HG02763 (cell line): Measurements from ENCODE around the gene IL20RA.
"Not testable (repeated sequence)": the region's sequence is repeated elsewhere in the genome, so short reads cannot be mapped to it uniquely, and the experiment has no call there.

Experiments used
- ATAC-seq: cut with Tn5 transposase; IDR thresholded peaks from one replicate; pipeline ENCODE4 v1.9.1; 2021; ENCODE audit warnings: mild to moderate bottlenecking, moderate library complexity; ENCODE audit not compliant: unreplicated experiment

Gene IL20RA

DNA sequence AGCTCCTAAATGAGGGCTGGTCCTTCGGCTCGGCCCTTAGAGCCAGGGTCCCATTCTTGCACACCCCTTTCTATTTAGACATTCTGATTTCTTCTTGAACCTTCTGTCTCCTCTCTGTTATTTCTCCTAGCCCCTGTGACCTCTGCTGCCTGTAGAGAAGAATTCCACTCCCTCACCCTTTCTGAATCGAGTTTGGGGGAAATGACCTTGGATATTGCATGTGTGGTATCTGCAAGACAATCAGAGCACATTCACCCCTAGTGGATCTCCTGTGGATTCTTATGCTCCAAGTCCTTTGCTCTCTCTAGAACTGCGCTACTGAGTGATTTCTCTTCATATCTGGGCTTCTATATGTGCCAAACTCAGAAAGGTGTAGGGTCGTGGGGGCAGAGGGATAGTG lies 67.7 kb downstream of the IL20RA start:
- ATAC-seq, result no peak

DNA sequence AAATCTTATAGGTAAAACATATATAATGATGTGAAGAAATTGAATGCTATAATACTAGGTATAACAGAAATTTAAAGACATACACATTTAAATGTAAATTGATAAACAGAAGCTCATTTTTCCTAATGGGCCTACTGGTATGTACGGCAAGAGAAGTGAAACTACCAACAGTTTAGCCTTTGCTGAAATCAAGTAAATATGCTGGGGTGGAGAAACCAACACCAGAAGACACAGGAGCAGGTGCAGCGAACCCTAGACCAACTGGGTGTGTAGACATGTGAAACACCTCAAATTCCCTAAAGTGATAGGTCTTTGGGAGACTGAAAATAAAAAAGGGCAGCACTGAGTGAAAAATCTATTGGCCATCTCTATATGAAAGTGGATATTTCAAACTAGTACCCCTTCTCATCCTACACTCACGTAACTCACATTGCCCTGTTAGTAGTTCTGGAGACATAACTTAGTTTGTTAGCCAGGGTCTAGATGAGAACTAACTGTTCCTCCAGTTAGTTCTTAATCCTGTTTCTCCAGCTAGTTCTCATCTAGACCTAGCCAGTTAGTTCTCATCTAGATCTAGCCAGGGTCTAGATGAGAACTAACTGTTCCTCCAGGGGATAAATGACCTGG lies 69.6 kb downstream of the IL20RA start:
- no peak for ATAC-seq

DNA sequence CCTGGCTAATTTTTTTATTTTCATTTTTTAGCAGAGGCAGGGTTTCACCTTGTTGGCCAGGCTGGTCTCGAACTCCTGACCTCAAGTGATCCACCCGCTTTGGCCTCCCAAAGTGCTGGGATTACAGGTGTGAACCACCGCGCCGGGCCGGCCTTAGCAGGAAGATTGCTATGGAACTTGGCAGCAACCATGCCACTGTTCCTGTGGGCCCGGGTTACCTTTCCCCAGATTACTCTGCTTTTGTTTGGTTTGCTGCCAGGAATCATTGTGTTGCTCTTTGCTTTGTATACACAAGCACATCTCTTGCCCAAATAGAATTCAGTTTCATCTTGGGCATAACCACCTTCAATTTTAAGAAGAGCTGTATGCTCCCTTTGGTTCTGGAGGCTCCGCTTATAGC lies 71.0 kb downstream of the IL20RA start:
- ATAC-seq, result not testable (repeated sequence)

DNA sequence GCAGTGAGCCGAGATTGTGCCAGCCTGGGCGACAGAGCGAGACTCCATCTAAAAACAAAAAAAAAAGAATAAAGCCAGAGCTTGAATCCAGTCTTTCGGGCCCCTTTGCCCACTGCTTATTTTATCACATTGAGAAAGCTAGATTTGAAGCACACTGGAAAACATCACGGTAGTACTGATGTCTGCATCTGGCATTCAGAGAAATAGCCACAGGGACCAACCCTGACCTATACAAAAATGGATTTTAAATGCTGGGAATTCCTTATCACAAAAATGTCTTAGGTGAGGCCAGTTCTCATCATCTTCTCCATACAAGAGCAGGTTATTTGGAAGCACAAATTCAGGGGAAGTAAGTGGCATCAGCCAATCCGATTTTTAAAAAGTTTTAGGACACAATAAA lies 73.2 kb downstream of the IL20RA start:
- ATAC-seq, result no peak

DNA sequence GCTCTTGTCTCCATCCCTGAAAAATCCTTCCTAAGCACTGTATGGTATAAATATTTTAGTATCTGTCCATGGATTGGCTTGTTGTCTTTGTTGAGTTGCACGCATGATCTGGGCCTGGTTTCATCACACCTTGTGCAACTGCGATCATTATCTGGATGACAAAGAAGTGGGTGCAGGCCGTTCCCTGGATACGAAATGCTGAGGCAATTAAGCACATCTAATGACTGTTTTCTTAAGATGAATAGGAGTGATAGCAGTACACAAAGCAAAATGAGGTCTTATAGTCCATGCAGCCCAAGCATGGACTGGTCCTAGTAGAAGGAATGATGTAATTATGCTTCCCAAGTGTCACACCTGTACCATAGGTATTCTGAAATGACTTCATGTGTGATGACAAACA lies 74.8 kb downstream of the IL20RA start:
- ATAC-seq, result no peak

DNA sequence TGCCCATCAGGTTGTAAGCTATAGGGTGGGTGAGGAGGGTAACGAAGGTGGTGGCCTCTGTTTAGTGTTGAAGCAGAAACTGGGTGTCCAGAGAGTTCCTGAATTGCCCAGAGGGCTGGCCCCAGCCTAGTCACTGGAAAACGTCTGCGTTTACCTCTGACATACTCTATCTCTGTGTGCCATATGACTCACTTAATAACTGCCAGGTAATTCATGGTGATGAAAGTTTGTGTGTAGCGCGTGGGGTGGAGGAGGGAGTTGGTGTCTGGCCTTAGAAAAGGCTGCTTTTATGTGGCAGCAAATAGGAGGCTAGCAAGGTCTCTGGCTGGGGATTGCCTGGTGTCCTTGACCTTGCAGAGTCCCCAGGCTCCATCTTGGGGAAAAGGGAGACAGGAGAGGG lies 75.3 kb downstream of the IL20RA start:
- no peak for ATAC-seq

DNA sequence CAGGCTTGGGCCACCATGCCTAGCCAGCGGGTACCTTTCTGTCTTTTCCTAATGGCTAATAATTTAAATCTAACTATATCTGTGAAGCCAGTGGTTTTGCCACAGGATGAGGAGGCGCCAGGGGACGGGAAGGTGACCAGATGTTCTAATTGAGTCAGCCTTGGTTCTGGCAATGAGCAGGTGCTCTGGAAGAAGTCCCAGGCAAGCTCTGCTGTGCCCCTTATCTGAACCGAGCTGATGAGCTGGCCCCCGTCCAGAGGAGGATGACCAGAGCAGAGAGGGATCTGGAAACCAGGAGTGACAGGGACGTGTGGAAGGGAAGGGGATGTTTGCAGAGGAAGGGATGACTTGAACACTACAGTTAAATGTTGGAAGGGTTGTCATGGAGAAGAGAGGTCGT lies 75.9 kb downstream of the IL20RA start:
- ATAC-seq, result no peak

DNA sequence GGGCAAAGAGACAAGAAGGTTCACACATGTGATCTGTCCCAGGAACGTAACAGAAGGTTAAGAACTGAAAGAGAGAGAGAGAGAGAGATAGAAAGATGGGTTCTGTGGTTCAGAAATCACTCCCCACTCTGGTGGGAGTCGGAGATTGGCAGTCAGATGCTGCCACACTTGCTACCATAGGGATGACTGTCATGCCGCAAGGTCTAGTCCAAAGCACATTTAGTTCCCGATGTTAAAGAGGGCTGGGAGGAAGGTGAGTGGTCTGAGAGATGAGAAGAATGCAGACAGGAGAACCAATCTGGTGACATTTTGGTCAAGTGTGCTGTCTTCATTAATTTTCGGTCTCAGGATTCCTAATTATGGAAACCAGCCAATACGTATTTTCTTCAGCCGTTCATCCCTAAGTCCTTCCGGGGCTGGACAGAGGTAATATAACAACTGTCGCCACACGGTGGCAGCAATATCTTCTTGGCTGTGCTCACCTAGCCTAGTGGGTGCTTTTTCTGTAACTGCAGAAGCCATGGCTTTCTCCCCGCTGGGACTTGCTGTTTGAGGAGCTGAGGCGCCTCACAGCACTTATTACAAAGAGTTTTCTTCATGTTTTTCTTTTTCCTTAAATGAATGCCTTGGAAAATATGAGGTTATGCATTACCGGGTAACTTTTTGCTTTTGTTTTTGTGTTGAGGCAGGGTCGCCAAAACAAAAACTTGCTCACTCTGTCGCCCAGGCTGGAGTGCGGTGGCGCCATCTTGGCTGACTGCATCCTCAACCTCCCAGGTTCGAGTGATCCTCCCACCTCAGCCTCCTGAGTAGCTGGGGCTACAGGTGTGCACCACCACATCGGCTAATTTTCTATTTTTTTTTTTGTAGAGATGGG lies 76.7 kb downstream of the IL20RA start:
- ATAC-seq, result peak; percentile 80

DNA sequence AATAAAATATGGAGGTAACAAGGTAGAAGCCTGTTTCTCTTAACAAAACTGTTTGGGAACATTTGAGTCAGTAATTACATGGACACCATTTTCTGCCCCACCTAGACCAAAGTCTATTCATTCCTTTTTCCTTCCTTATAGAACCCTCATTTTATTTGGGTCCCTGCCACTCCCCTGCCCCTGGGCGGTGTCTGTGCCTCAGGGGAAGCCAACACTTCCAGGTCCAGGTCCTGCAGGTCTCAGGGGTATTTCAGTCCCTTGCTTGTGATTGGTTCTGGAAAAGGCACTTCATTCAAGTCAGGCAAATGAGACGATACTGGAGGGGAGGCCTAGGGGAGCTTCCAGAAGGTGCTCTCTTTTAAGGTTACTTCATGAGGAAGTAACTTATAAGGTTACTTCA lies 80.4 kb downstream of the IL20RA start:
- ATAC-seq, result no peak

DNA sequence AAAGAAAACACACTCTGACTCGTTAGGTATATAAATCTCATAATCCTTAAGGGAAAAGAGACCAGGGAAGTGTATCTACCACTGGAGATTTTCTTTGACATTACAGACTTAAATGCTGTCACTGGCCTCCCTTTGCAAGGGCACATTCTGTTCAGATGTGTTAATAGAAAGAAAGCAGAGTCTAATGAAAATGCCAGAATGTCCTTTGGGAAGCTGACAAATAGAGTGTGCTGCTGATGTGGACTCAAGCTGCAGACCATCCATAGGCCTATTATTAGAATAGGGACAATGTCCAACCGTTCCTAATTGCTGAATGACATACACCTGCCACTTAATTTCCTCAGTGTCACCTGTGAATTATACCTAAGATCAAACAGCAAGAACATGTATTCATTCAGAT lies 81.5 kb downstream of the IL20RA start:
- ATAC-seq, result no peak

DNA sequence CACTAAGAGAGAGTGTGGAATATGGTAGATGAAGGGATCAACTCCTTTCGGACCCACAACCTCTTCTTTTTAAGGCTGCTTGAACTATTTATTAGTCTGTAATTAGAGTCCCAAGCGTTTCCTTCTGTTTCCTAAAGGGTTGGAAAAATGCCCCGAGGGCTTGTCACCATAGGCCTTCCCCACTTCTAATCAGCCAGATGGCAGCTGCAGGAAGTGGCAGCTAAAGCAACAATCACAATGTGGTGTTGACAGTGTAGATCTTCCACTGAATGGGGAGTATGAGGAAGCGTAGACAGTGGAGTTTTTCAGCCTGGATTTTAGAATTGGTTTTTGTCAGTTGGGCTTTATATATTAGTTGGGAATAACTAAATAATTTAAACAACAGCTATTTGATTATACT lies 82.1 kb downstream of the IL20RA start:
- no peak for ATAC-seq

DNA sequence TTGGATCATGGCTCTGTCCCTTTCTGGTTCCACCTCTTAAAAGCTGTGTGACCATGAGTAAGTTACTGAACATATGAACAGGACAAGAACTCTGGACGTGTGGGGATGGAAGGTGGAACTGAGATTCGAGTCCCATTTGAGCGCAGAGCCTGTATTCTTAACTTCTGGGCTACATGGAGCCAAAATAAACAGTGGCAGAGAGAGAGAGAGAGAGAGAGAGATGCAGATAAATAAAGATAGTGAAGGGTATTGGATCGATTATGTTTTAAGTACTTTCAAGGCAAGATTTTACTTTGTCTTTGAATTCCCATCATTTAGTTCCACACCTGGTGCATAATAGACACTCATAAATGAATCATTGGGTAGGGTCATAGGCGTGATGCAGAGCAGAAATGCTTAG lies 82.9 kb downstream of the IL20RA start:
- no peak for ATAC-seq

DNA sequence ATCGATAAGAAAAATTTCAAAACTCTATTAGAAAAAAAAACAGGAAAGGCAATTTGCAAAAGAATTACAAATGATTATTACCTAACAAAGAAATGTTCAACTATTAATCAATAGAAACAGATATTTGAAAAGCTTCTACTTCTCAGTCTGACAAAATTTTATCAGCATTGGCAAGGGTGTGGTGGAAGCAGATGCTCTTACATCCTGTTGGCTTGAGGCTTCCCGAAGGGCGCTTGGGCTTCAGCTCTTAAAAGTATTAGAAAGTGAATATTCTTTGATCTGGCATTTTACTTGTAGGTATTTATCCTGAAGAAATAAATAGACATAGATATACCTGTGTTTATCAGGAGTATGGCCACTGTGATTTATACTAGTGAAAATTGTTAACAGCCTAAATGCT lies 84.0 kb downstream of the IL20RA start:
- no peak for ATAC-seq

DNA sequence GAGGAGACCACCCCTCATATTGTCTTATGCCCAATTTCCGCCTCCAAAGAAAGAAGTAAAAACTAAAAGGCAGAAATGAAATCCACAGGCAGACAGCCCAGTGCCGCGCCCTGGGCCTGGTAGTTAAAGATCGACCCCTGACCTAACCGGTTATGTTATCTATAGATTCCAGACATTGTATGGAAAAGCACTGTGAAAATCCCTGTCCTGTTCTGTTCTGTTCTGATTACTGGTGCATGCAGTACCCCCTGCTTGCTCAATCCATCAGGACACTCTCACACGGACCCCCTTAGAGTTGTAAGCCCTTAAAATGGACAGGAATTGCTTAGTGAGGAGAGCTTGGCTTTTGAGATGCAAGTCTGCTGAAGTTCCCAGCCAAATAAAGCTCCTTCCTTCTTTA lies 84.8 kb downstream of the IL20RA start:
- not testable (repeated sequence) for ATAC-seq

DNA sequence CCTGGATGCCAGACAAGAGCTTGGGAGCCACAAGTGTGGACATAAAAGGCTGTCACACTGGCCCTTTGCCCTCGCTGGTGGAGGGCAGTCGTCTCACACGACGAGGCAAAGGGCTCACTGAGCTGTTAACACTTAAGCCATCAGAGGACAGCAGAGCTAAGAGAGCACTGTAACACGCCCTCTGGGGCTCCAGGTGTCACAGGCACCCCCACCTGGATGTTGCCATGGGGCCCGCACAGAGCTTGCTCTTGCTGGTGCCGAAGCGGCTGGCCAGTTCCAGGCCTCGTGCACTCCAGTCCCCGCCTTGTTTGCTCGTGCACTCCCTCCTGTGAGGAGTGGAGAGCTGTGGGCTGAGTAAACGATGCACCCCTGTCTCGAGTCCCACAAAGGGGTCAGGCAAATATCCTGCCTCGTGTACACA lies 85.3 kb downstream of the IL20RA start:
- no peak for ATAC-seq

DNA sequence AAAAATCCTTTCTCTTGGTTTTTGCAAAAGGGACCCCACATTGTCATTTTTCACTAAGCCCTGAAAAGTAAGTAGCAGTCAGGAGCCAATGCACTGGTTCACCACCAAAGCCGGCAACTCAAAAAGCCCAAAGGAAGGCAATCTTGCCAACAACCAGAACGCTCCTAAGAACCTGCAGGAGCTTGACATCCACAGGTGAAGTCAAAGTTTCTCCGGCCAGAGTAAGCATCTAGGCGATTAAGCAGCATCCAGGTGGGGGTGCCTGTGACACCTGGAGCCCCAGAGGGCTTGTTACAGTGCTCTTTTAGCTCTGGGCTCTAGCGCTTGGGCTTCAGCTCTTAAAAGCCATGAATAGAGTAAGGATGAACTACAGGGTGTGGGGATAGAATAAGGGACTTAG lies 86.6 kb downstream of the IL20RA start:
- no peak for ATAC-seq

DNA sequence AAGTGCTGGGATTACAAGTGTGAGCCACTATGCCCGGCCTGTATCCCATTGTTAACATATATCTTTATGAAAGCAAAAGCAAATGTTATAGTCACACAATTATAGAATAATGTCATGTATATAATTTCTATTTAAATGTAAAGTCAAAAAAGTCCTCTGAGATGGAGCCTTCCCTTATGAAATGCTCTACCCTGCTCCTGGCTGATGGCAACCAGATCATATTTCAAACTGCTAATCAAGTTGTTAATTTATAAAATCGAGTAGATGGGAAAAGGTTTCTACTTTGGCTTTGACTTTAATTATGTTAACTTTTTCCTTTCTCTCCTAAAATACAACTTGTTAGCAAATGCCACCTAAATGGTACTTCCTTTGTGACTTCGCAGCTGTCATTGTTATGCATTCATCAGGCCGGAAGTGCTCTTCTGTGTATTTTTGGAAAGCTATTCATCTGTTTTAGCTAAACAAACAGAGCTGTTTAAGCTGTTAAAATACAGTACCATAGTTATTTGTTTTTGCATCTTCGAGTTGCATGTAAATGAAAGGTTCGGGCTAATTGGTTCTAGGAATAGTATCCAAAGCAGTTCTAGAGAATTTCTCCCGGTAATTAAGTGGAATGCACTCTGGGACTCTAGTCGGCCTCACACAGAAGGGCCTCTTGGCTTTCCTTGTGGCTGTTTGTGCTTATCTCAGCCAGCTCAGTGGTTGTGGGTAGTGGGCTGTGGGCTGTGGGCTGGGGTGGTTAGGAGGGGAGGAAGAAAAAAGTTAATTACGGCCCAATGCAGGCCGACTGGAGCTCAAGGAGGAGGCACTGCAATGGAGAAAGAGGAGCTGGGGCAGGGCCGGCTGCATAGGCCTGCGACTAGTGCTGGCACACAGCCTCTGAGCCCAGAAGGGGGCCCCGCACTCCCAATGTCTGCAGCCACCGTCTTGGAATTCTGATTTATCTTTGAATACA lies 87.9 kb downstream of the IL20RA start:
- no peak for ATAC-seq

DNA sequence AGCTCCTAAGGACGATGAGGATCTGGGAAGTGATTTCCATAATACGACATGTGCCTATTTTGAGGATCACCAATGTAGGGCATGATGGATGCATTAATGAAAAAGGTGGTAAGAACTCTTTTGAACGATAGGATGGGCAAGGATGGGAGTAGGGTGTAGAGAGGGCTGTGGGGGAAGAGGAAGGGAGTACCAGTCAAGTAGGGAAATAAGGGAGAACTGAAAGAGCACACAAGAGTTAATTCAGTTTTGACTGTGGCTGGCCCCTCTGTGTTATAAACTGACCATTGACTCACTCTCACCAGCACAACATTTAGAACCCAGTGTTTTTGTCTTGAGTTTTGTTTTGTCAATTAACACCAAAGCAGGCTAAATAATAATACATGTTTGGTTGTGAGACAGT lies 89.6 kb downstream of the IL20RA start:
- ATAC-seq, result no peak

DNA sequence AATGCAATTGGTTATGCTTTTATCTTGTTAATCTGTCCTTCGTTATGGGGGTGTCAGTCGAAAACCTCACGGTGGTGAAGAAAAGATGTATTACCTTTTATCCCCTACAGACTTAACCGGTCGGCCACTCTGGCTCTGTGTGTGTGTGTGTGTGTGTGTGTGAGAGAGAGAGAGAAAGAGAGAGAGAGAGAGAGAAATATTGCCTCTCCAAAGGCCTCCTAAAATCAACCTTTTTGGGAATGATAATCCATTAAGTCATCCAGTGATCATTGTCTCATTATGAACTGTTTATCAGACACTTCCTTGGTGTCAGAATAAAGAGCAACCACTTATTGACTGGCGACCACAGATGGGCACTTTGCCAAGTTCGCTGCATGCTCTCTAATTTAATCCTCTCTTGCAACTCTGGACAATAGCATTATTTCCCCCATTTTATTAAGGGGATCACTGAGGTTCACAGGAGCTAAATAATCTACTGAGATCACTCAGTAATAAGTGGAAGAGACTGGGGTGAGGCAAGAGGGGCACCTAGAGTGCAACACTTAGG lies 92.0 kb downstream of the IL20RA start:
- ATAC-seq, result no peak

DNA sequence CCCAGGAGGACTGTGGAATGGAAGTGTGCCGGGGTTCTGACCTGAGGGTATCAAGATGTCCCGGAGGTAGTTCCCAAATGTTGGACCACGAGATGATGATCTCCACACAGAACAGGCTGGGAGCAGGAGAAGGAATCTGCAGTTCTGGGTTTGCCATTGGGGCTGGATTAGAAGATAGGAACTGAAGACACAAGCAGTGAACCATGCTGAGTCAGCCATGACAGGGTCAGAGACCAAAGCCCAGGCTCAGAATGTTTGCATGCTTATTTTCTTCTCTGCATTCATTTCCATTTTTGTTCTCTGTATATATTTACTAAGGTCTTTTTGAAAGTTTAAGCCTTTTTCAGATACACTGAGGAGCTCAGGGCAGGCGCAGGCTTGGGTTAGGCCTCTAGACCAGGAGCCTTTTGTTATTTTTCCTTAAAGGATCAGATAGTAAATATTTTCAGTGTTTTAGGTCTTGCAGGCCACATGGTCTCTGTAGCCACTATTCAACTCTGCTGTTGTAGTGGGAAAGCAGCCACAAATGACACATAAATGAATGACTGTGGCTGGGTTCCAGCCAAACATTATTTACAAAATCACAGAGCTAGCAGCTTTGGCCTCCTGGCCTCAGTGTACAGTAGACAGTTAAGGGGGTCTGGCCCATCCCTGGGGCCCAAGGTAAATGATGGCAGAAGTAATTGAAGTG lies 94.2 kb downstream of the IL20RA start:
- ATAC-seq, result no peak
